ENCODE data around the gene PTCD3.

PTCD3 gene

GRCh38 chr2:86066915-86067314, 39.1 kb upstream of the PTCD3 start:
- no peak overlapping the region for H3K4me3 ChIP-seq (ENCODE audit: control insufficient read depth, low read depth, low read length)
- DNase-seq (ENCODE audit: low read depth), result no peak
- no peak for TF ChIP-seq CTCF (IDR thresholded peaks at IDR 0.05; ENCODE audit: control insufficient read depth, insufficient read depth, low read depth, low read length, missing control alignments)

GRCh38 chr2:86068136-86068588, 37.9 kb upstream of the PTCD3 start:
- DNase-seq (ENCODE audit: low read depth), result no peak
- TF ChIP-seq CTCF (IDR thresholded peaks at IDR 0.05; ENCODE audit: control insufficient read depth, insufficient read depth, low read depth, low read length, missing control alignments), result no peak
- H3K4me3 ChIP-seq (ENCODE audit: control insufficient read depth, low read depth, low read length), result no peak overlapping the region

GRCh38 chr2:86068648-86069047, 37.4 kb upstream of the PTCD3 start:
- no peak overlapping the region for H3K4me3 ChIP-seq (ENCODE audit: control insufficient read depth, low read depth, low read length)
- no peak for TF ChIP-seq CTCF (IDR thresholded peaks at IDR 0.05; ENCODE audit: control insufficient read depth, insufficient read depth, low read depth, low read length, missing control alignments)
- DNase-seq (ENCODE audit: low read depth), result no peak

GRCh38 chr2:86069091-86069685, 36.8 kb upstream of the PTCD3 start:
- DNase-seq (ENCODE audit: low read depth), result no peak
- H3K4me3 ChIP-seq (ENCODE audit: control insufficient read depth, low read depth, low read length), result no peak overlapping the region

DNA sequence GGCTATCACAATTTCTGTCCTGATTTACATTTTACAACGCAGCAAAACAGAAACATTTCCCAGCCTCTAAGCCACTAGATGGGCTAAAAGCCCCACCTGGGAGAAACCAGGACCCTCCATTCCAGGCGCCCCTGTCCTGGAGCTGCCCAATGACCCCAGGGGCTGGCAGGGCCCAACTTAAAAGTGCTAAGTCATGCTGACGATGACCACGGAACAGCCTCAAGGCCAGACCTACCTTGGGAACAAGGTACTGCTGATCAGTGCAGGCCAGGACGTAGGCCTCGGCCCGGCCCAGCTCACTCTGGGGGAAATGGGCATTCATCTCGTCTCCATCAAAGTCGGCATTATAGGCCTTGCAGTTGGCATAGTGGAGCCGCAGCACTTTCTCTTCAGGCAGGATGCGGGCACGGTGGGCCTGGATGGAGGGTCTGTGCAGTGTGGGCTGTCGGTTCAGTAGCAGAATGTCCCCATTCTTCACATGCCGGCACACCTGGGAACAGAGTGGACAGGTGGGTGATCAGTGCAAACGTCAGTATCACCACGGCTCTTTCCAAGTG, 36.2 kb upstream of the PTCD3 start:
- TF ChIP-seq CTCF (IDR thresholded peaks at IDR 0.05; ENCODE audit: control insufficient read depth, insufficient read depth, low read depth, low read length, missing control alignments), result no peak
- H3K4me3 ChIP-seq (ENCODE audit: control insufficient read depth, low read depth, low read length), result no peak overlapping the region
- DNase-seq (ENCODE audit: low read depth), result no peak

More at GRCh38 chr2:86069091-86069685, 36.8 kb upstream of the PTCD3 start:
- TF ChIP-seq CTCF (IDR thresholded peaks at IDR 0.05; ENCODE audit: control insufficient read depth, insufficient read depth, low read depth, low read length, missing control alignments), result no peak

DNA sequence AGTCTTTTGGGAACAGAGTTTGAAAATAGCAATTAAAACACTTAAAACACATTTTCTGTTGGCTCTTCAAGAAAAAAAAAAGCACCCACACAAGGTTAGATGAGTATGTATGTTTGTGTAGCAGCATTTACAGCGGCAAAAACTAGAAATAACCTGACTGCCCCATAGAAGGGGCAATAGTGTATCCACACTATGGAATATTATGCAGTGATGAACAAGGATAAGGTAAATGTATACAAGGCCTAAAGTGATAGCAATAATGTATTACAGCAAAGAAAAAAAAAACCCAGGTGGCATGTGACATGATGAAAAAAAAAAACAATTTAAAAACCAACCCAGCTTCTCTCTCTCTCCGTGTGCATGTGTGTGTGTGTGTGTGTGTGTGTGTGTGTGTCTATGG, 35.2 kb upstream of the PTCD3 start:
- DNase-seq (ENCODE audit: low read depth), result no peak
- H3K4me3 ChIP-seq (ENCODE audit: control insufficient read depth, low read depth, low read length), result no peak overlapping the region
- no peak for TF ChIP-seq CTCF (IDR thresholded peaks at IDR 0.05; ENCODE audit: control insufficient read depth, insufficient read depth, low read depth, low read length, missing control alignments)

Measured in AG09309 (cell line).